K562 (cell line): ENCODE results near the gene DCAF10. TPM values are rescaled to one million over a fixed set of nuclear protein-coding genes. Genes with fewer than 3 reads are reported as not detected.
A peak's percentile ranks its signal among the peaks of the same experiment; 100 is the strongest.

ENCODE experiments used
- ATAC-seq: fragments of 200-7000 bp; cut with Tn5 transposase; 3 replicates; pipeline ENCODE4 v1.9.1; 2020; ENCODE audit warnings: moderate library complexity
- BruUV-seq: library from RNA; stranded (reverse); fragments of 400-500 nt; replicated peaks from 2 replicates; lab custom pipeline; 2021; lab: Mats Ljungman, UMichigan
- CTCF ChIA-PET: fragments of 300-600 bp; formaldehyde crosslinking; extraction: SDS; loops from one replicate; lab custom pipeline; 2021; ENCODE audit warnings: low intra/inter-chr PET ratio; lab: Yijun Ruan, JAX
- POLR2A ChIA-PET: fragments of 300-600, 350-650 bp; sonication (Branson Sonifier 250); formaldehyde crosslinking; extraction: SDS; loops from one replicate; lab custom pipeline; 2021; ENCODE audit warnings: antibody characterized with exemption, inconsistent platforms; lab: Yijun Ruan, JAX
- DNase-seq, 4 experiments: peaks; one replicate each; pipeline versions ENCODE4 v3.0.0 to v3.0.0-alpha.2; 2011 to 2018; ENCODE audit warnings: low spot score in 3 of 4, mixed read lengths in 3 of 4; ENCODE audit errors: extremely low read depth in 1 of 4
- FAIRE-seq: peaks from 2 replicates; lab custom pipeline; 2011; peaks lifted over from hg19 to GRCh38; lab: Jason Lieb, UNC
- H2AFZ ChIP-seq: 2 replicates; pipeline ENCODE4 v1.6.0; 2011; ENCODE audit warnings: low read depth, low read length, control low read depth, inconsistent platforms
- H3K27ac ChIP-seq: fragments of 200-600 bp; 3 replicates; pipeline ENCODE4 v1.8.0; 2011; ENCODE audit warnings: low read depth, mild to moderate bottlenecking, control low read depth, inconsistent platforms, low read length, moderate library complexity, mixed read lengths; ENCODE audit errors: extremely low read depth
- H3K27me3 ChIP-seq, 2 experiments: fragments of 300-600 bp in 1 of 2; 2 replicates in 1 of 2; 3 replicates in 1 of 2; pipeline versions ENCODE4 v1.6.0 to v1.8.0; 2011; ENCODE audit warnings: inconsistent platforms in 2 of 2, low read length in 2 of 2, mild to moderate bottlenecking in 1 of 2, mixed read lengths in 1 of 2, moderate library complexity in 1 of 2; ENCODE audit not compliant: control insufficient read depth in 2 of 2, insufficient read depth in 2 of 2
- H3K36me3 ChIP-seq: fragments of 300-600 bp; 3 replicates; pipeline ENCODE4 v1.8.0; 2011; ENCODE audit warnings: mild to moderate bottlenecking, low read length, inconsistent platforms; ENCODE audit not compliant: control insufficient read depth, insufficient read depth
- H3K4me1 ChIP-seq, 2 experiments: fragments of 200-600 bp in 1 of 2; replicated peaks in 1 of 2; 2 replicates in 1 of 2; 3 replicates in 1 of 2; pipeline versions ENCODE4 v1.5.1 to v1.8.0; 2011; ENCODE audit warnings: inconsistent platforms in 2 of 2, low read length in 2 of 2, mild to moderate bottlenecking in 1 of 2, mixed read lengths in 1 of 2, moderate library complexity in 1 of 2; ENCODE audit not compliant: control insufficient read depth in 2 of 2, insufficient read depth in 2 of 2
- H3K4me2 ChIP-seq: 2 replicates; pipeline ENCODE4 v1.6.1; 2011; ENCODE audit warnings: low read length, control low read depth, inconsistent platforms, mixed read lengths; ENCODE audit not compliant: insufficient read depth
- H3K4me3 ChIP-seq: fragments of 200-600 bp; sonication (generic), shearing (Covaris generic); 2 replicates; pipeline ENCODE4 v1.5.1; 2016; ENCODE audit warnings: control low read depth, inconsistent platforms
- H3K79me2 ChIP-seq: fragments of 200-600 bp; 3 replicates; pipeline ENCODE4 v1.8.0; 2011; ENCODE audit warnings: low read length, inconsistent platforms; ENCODE audit not compliant: control insufficient read depth, insufficient read depth
- H3K9ac ChIP-seq, 2 experiments: 2 replicates each; pipeline versions ENCODE4 v1.6.0 to v1.6.1; 2011; ENCODE audit warnings: low read depth in 2 of 2, low read length in 2 of 2, control low read depth in 1 of 2, inconsistent platforms in 1 of 2, mild to moderate bottlenecking in 1 of 2, mixed read lengths in 1 of 2; ENCODE audit not compliant: insufficient read depth in 1 of 2
- H3K9me1 ChIP-seq: one replicate; pipeline ENCODE4 v1.6.0; 2011; ENCODE audit warnings: inconsistent platforms, mild to moderate bottlenecking, low read length, moderate library complexity; ENCODE audit not compliant: control insufficient read depth, insufficient read depth
- H3K9me3 ChIP-seq: replicated peaks from 2 replicates; pipeline ENCODE4 v1.5.1; 2011; ENCODE audit warnings: low read depth, low read length, inconsistent platforms; ENCODE audit not compliant: control insufficient read depth, insufficient read depth
- H4K20me1 ChIP-seq: replicated peaks from 2 replicates; pipeline ENCODE4 v1.6.1; 2011; ENCODE audit warnings: low read length, inconsistent platforms, mixed read lengths; ENCODE audit not compliant: control insufficient read depth, insufficient read depth
- ATF7 ChIP-seq: fragments of 450-650 bp; IDR thresholded peaks from 2 replicates; pipeline ENCODE4 v1.7.1; 2014; ENCODE audit warnings: mild to moderate bottlenecking, moderate library complexity
- HCFC1 ChIP-seq: IDR thresholded peaks from 2 replicates; pipeline ENCODE4 v1.6.1; 2012; ENCODE audit warnings: low read depth, low read length, improper control_type of control experiment
- MECOM ChIP-seq: fragments of 250-450 bp; sonication (Bioruptor Pico); IDR thresholded peaks from 2 replicates; pipeline ENCODE4 v1.8.0; 2022; ENCODE audit warnings: inconsistent platforms
- PHB2 ChIP-seq: fragments of 450-650 bp; IDR thresholded peaks from 2 replicates; pipeline ENCODE4 v1.6.1; 2017; ENCODE audit warnings: low read depth
- POLR2A ChIP-seq: fragments of 450-650 bp; conservative IDR thresholded peaks from 2 replicates; pipeline ENCODE4 v1.6.1; 2016
- POLR2B ChIP-seq: fragments of 450-650 bp; IDR thresholded peaks from 2 replicates; pipeline ENCODE4 v1.6.1; 2018; ENCODE audit warnings: low read depth; ENCODE audit not compliant: partially characterized antibody
- SIRT6 ChIP-seq: IDR thresholded peaks from one replicate; pipeline ENCODE4 v1.6.1; 2012; ENCODE audit warnings: low read depth, mild to moderate bottlenecking, control low read depth, inconsistent platforms, low read length, moderate library complexity
- SREBF2 ChIP-seq: sonication (generic); formaldehyde crosslinking; IDR thresholded peaks from 2 replicates; pipeline ENCODE4 v1.4.0; 2020; ENCODE audit warnings: mild to moderate bottlenecking, missing genetic modification reagents
- SUPT5H ChIP-seq: fragments of 450-650 bp; IDR thresholded peaks from 2 replicates; pipeline ENCODE4 v1.6.1; 2016
- TAL1 ChIP-seq: fragments of 450-650 bp; IDR thresholded peaks from 2 replicates; pipeline ENCODE4 v1.6.1; 2016; ENCODE audit warnings: mild to moderate bottlenecking
- THRB ChIP-seq: fragments of 450-650 bp; formaldehyde crosslinking; conservative IDR thresholded peaks from 2 replicates; pipeline ENCODE4 v1.4.0; 2022; ENCODE audit warnings: mild to moderate bottlenecking, missing genetic modification characterization
- ZBTB17 ChIP-seq: fragments of 450-650 bp; formaldehyde crosslinking; IDR thresholded peaks from 2 replicates; pipeline ENCODE4 v1.4.0; 2020; ENCODE audit warnings: mild to moderate bottlenecking
- ZFPM2 ChIP-seq: fragments of 250-450 bp; sonication (Bioruptor Pico); IDR thresholded peaks from 2 replicates; pipeline ENCODE4 v1.5.1; 2022; ENCODE audit warnings: mild to moderate bottlenecking
- ZNF561 ChIP-seq: fragments of 450-650 bp; formaldehyde crosslinking; conservative IDR thresholded peaks from 2 replicates; pipeline ENCODE4 v1.4.0; 2020; ENCODE audit warnings: mild to moderate bottlenecking, moderate library complexity
- WGBS: fragments of 100-300 bp; shearing (Covaris generic); methylation state at CpG from one replicate; pipeline ENCODE4 v1.1.6; 2016; ENCODE audit warnings: low coverage, mixed read lengths; ENCODE audit not compliant: insufficient coverage; ENCODE audit errors: missing lambda C conversion rate; 5-methylcytosine and 5-hydroxymethylcytosine counted together
- in situ Hi-C: fragments of 300-500 bp; cut with MboI; formaldehyde crosslinking; loops from 4 replicates; pipeline ENCODE4 v1.15.0; 2018; ENCODE audit warnings: inconsistent platforms, mixed read lengths
- intact Hi-C: fragments of 100-400 bp; cut with micrococcal nuclease; formaldehyde crosslinking; loops from 2 replicates; pipeline ENCODE4 v1.14.2; 2022
- polyA plus RNA-seq, 8 experiments: library from polyadenylated mRNA; depleted of rRNA in 4 of 8; stranded (reverse) in 5 of 8; unstranded in 3 of 8; fragments of >200 nt; fragmentation: Nextera tagmentation in 2 of 8; fragmentation: Illumina TruSeq in 1 of 8; extraction: Ambion mirVana in 2 of 8; extraction: Trizol in 1 of 8; gene quantifications; 2 replicates each; pipeline versions ENCODE4 v1.2.1 to v1.2.3, GENCODE V29; 2011 to 2014; ENCODE audit warnings: inconsistent platforms in 1 of 8, missing spikeins in 1 of 8
- total RNA-seq, 7 experiments: library from RNA; depleted of rRNA in 6 of 7; stranded (reverse); fragments of >200 nt in 6 of 7; fragmentation: Illumina TruSeq in 2 of 7; extraction: Trizol in 2 of 7; gene quantifications; 2 replicates each; pipeline versions ENCODE4 v1.2.1 to v1.2.3, GENCODE V29; 2011 to 2021; ENCODE audit warnings: low replicate concordance in 1 of 7
- TF ChIP-seq, protein P1 (sequence below): fragments of 450-650 bp; IDR thresholded peaks from 2 replicates; pipeline ENCODE4 v1.6.1; 2018; ENCODE audit not compliant: partially characterized antibody
- TF ChIP-seq, protein P2 (sequence below), 2 experiments: fragments of 450-650 bp; conservative IDR thresholded peaks; 2 replicates each; pipeline ENCODE4 v1.6.1; 2017; ENCODE audit warnings: mild to moderate bottlenecking in 2 of 2, moderate library complexity in 2 of 2

Gene DCAF10
- total and polyA plus RNA-seq, 9 of the 15 experiments (the other 6 are each of a cell fraction or from before 2014, with no cell fraction given), result 6.8 to 40.1 (median 16.9) TPM

DNA sequence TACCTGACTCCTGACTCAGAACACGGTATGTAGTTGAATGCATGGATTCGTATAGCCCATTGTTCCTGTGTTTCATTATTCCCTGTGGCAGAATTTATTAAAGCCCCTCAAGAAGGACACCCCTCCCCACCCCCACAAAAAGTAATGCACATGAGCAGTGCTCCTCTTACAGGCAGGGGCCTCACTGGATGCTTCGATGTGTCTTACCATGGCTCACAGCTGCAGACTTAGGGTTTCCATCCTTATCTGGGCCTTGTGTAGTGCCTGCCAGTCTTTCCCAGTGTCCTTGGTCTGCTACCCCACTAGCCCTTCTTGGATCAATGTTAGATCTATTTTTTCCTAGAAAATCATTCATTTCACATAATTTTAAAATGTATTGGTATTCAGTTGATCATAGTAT lies 30.6 kb upstream of the DCAF10 start (continued):
- TF ChIP-seq, protein P1, sequence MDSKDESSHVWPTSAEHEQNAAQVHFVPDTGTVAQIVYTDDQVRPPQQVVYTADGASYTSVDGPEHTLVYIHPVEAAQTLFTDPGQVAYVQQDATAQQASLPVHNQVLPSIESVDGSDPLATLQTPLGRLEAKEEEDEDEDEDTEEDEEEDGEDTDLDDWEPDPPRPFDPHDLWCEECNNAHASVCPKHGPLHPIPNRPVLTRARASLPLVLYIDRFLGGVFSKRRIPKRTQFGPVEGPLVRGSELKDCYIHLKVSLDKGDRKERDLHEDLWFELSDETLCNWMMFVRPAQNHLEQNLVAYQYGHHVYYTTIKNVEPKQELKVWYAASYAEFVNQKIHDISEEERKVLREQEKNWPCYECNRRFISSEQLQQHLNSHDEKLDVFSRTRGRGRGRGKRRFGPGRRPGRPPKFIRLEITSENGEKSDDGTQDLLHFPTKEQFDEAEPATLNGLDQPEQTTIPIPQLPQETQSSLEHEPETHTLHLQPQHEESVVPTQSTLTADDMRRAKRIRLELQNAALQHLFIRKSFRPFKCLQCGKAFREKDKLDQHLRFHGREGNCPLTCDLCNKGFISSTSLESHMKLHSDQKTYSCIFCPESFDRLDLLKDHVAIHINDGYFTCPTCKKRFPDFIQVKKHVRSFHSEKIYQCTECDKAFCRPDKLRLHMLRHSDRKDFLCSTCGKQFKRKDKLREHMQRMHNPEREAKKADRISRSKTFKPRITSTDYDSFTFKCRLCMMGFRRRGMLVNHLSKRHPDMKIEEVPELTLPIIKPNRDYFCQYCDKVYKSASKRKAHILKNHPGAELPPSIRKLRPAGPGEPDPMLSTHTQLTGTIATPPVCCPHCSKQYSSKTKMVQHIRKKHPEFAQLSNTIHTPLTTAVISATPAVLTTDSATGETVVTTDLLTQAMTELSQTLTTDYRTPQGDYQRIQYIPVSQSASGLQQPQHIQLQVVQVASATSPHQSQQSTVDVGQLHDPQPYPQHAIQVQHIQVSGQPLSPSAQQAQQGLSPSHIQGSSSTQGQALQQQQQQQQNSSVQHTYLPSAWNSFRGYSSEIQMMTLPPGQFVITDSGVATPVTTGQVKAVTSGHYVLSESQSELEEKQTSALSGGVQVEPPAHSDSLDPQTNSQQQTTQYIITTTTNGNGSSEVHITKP, result no peak

DNA sequence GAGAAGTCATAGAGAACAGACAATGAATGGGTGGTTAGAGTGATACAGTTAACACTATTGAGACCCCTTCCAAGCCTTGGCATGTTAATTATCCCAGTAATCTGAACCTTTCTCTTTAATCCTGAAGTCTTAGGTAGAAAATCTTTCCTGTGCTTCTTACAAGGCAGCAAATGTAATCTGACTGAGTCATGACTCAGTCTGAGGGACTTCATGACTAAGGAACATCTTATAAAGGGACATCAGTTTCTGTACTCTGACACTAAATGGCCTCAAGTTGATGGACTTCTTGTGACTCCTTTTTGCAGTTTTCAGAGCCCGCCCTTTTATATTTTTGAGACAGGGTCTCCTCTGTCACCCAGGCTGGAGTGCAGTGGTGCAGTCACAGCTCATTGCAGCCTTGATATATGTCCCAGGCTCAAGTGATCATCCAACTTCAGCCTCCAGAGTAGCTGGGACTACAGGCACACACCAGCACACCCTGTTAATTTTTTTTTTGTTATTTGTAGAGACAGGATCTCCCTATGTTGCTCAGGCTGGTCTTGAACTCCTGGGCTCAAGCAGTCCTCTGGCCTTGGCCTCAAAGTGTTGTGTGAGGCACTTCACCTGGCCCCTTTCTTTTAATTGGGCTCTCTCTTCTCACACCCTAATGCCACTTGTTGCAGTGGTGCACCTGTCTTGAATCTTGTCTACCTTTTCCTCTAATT lies 25.2 kb upstream of the DCAF10 start:
- FAIRE-seq (no peak), DNase-seq (no peak), ATAC-seq (peak; percentile 24)
- POLR2A ChIA-PET, result interaction anchor here (0.6 to 3.1 kb wide), 6 partner anchors 8 to 258 kb away, joined by 3 to 23 read pairs (median 5); partner anchors contain the start of gene EXOSC3
- Histone ChIP-seq H3K4me1 (no peaks in the 10 kb centered on the region; a peak in 1 of 5 replicates), H3K27me3 (no peaks in the 10 kb centered on the region), H3K27ac (no peak overlapping the region), H3K79me2 (peaks cover 5% of the 10 kb centered on the region; the same call in 1 of the 3 replicates), H3K36me3 (peaks cover 74% of the 10 kb centered on the region), H3K4me3 (no peak overlapping the region), H3K4me2 (no peak overlapping the region), H3K9me1 (no peaks in the 10 kb centered on the region), H2AFZ (no peak overlapping the region), H3K9ac (no peak overlapping the region), H4K20me1 (no peaks in the 10 kb centered on the region), H3K9me3 (no peaks in the 10 kb centered on the region)
- BruUV-seq, result no TSS peak
- WGBS, result 100% methylated on average over 1 of the region's 1 CpG
- CTCF ChIA-PET, result no interaction called here
- intact Hi-C loops, result no loop called here
- in situ Hi-C loops, result no loop called here
- TF ChIP-seq SIRT6 (no peak), HCFC1 (no peak), TAL1 (no peak), SUPT5H (peak; percentile 55; the same call in 1 of the 2 replicates), POLR2B (peak; percentile 57), SREBF2 (CRISPR knock-in tag) (no peak), PHB2 (no peak), ZBTB17 (no peak), ZFPM2 (no peak), POLR2A (peak; percentile 64), THRB (CRISPR knock-in tag) (0 out of 2 replicates have a peak, but pooled peaks have one; percentile 4), MECOM (CRISPR knock-in tag) (no peak), ZNF561 (CRISPR knock-in tag) (no peak), ATF7 (no peak)
- TF ChIP-seq, protein P2, sequence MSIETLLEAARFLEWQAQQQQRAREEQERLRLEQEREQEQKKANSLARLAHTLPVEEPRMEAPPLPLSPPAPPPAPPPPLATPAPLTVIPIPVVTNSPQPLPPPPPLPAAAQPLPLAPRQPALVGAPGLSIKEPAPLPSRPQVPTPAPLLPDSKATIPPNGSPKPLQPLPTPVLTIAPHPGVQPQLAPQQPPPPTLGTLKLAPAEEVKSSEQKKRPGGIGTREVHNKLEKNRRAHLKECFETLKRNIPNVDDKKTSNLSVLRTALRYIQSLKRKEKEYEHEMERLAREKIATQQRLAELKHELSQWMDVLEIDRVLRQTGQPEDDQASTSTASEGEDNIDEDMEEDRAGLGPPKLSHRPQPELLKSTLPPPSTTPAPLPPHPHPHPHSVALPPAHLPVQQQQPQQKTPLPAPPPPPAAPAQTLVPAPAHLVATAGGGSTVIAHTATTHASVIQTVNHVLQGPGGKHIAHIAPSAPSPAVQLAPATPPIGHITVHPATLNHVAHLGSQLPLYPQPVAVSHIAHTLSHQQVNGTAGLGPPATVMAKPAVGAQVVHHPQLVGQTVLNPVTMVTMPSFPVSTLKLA (conservative IDR thresholded peaks at IDR 0.05), result no peak
